ENCODE measurements around the gene ADGRL3. TPM values are rescaled to one million over a fixed set of nuclear protein-coding genes. Genes with fewer than 3 reads are reported as not detected.

ADGRL3 gene
- total RNA-seq, 2 experiments from 2014 or later, result not detected

- Histone ChIP-seq H2AFZ (ENCODE audit: low read length) (no peak overlapping the region), H3K79me2 (ENCODE audit: insufficient read depth, low read depth, low read length) (no peaks in the 10 kb centered on the region), H3K36me3 (ENCODE audit: insufficient read depth, low read length) (no peaks in the 10 kb centered on the region), H3K4me2 (ENCODE audit: low read length) (no peak overlapping the region), H3K4me1 (ENCODE audit: insufficient read depth, low read length, poor library complexity, severe bottlenecking) (no peaks in the 10 kb centered on the region), H3K9me2 (ENCODE audit: insufficient read depth, low read length) (no peaks in the 10 kb centered on the region), H3K27ac (ENCODE audit: low read depth, low read length, poor library complexity, severe bottlenecking) (no peak overlapping the region), H3K9me3 (ENCODE audit: low read length) (peaks cover 3% of the 10 kb centered on the region; the same call in 1 of the 2 replicates), H4K20me1 (ENCODE audit: insufficient read depth, low read length) (no peaks in the 10 kb centered on the region), H3K4me3 (ENCODE audit: low read depth, low read length, poor library complexity, severe bottlenecking) (no peak overlapping the region)
- no peak for DNase-seq (ENCODE audit: low spot score)
- TF ChIP-seq EZH2phosphoT487 (IDR thresholded peaks at IDR 0.05; ENCODE audit: borderline replicate concordance, low read depth, low read length) (no peak), CTCF (conservative IDR thresholded peaks at IDR 0.05; ENCODE audit: low read length) (no peak)
- intact Hi-C loops (cut with micrococcal nuclease; ENCODE audit: unreplicated experiment), result no loop called here
- ChIA-PET CTCF (ENCODE audit: unreplicated experiment) (no interaction called here), POLR2A (no interaction called here)
- BruUV-seq (replicated peaks), result no TSS peak
Observed at GRCh38 chr4:62018537-62018936, 818.4 kb downstream of the ADGRL3 start.

- DNase-seq (ENCODE audit: low spot score), result no peak
- no TSS peak for BruUV-seq (replicated peaks)
- 0 out of 2 replicates have a peak, but pooled peaks cover 3% of the 10 kb centered on the region for H3K9me3 ChIP-seq (ENCODE audit: low read length)
- H3K4me1 ChIP-seq (ENCODE audit: insufficient read depth, low read length, poor library complexity, severe bottlenecking), result no peaks in the 10 kb centered on the region
- ChIA-PET POLR2A (no interaction called here), CTCF (ENCODE audit: unreplicated experiment) (no interaction called here)
- intact Hi-C loops (cut with micrococcal nuclease; ENCODE audit: unreplicated experiment), result no loop called here
- H3K4me2 ChIP-seq (ENCODE audit: low read length), result no peak overlapping the region
- TF ChIP-seq CTCF (conservative IDR thresholded peaks at IDR 0.05; ENCODE audit: low read length), result no peak
- TF ChIP-seq EZH2phosphoT487 (IDR thresholded peaks at IDR 0.05; ENCODE audit: borderline replicate concordance, low read depth, low read length), result no peak
- no peak overlapping the region for H2AFZ ChIP-seq (ENCODE audit: low read length)
- H4K20me1 ChIP-seq (ENCODE audit: insufficient read depth, low read length), result no peaks in the 10 kb centered on the region
- H3K79me2 ChIP-seq (ENCODE audit: insufficient read depth, low read depth, low read length), result no peaks in the 10 kb centered on the region
- no peak overlapping the region for H3K27ac ChIP-seq (ENCODE audit: low read depth, low read length, poor library complexity, severe bottlenecking)
- H3K4me3 ChIP-seq (ENCODE audit: low read depth, low read length, poor library complexity, severe bottlenecking), result no peak overlapping the region
- H3K9me2 ChIP-seq (ENCODE audit: insufficient read depth, low read length), result no peaks in the 10 kb centered on the region
- H3K36me3 ChIP-seq (ENCODE audit: insufficient read depth, low read length), result no peaks in the 10 kb centered on the region
Observed at GRCh38 chr4:62023633-62024032, 823.5 kb downstream of the ADGRL3 start.

- no TSS peak for BruUV-seq (replicated peaks)
Observed at GRCh38 chr4:62028745-62029144, 828.6 kb downstream of the ADGRL3 start.

More at GRCh38 chr4:62028745-62029144, 828.6 kb downstream of the ADGRL3 start:
- intact Hi-C loops (cut with micrococcal nuclease; ENCODE audit: unreplicated experiment), result no loop called here
- no peak for DNase-seq (ENCODE audit: low spot score)
- H3K4me2 ChIP-seq (ENCODE audit: low read length), result no peak overlapping the region
- no peak overlapping the region for H2AFZ ChIP-seq (ENCODE audit: low read length)
- H3K9me3 ChIP-seq (ENCODE audit: low read length), result no peaks in the 10 kb centered on the region
- H4K20me1 ChIP-seq (ENCODE audit: insufficient read depth, low read length), result no peaks in the 10 kb centered on the region
- no peaks in the 10 kb centered on the region for H3K9me2 ChIP-seq (ENCODE audit: insufficient read depth, low read length)
- ChIA-PET POLR2A (no interaction called here), CTCF (ENCODE audit: unreplicated experiment) (no interaction called here)
- no peak overlapping the region for H3K27ac ChIP-seq (ENCODE audit: low read depth, low read length, poor library complexity, severe bottlenecking)
- H3K4me3 ChIP-seq (ENCODE audit: low read depth, low read length, poor library complexity, severe bottlenecking), result no peak overlapping the region
- no peaks in the 10 kb centered on the region for H3K79me2 ChIP-seq (ENCODE audit: insufficient read depth, low read depth, low read length)
- H3K4me1 ChIP-seq (ENCODE audit: insufficient read depth, low read length, poor library complexity, severe bottlenecking), result no peaks in the 10 kb centered on the region
- no peaks in the 10 kb centered on the region for H3K36me3 ChIP-seq (ENCODE audit: insufficient read depth, low read length)
- TF ChIP-seq CTCF (conservative IDR thresholded peaks at IDR 0.05; ENCODE audit: low read length) (no peak), EZH2phosphoT487 (IDR thresholded peaks at IDR 0.05; ENCODE audit: borderline replicate concordance, low read depth, low read length) (no peak)

All from OCI-LY7 (cell line).